ENCODE measurements around the gene CALCOCO1. TPM values are rescaled to one million over a fixed set of nuclear protein-coding genes. Genes with fewer than 3 reads are reported as not detected.
"Not testable (repeated sequence)": the region's sequence is repeated elsewhere in the genome, so short reads cannot be mapped to it uniquely, and the experiment has no call there.

Gene CALCOCO1
- total and polyA plus RNA-seq, 2 experiments from 2014 or later = 155 to 243 TPM

GRCh38 chr12:53722450-53723041, 4.7 kb downstream of the CALCOCO1 start:
- Histone ChIP-seq H3K27ac (no peak overlapping the region), H3K4me1 (ENCODE audit: insufficient read depth) (peaks cover 8% of the 10 kb centered on the region), H3K36me3 (ENCODE audit: low read depth) (peaks cover 51% of the 10 kb centered on the region)

GRCh38 chr12:53720946-53721345, 6.3 kb downstream of the CALCOCO1 start:
- Histone ChIP-seq H3K9ac (no peak overlapping the region), H3K4me3 (no peak overlapping the region), H3K4me2 (ENCODE audit: unreplicated experiment) (no peak overlapping the region), H3K36me3 (ENCODE audit: low read depth) (peaks cover 61% of the 10 kb centered on the region), H3K9me3 (ENCODE audit: low read depth) (no peaks in the 10 kb centered on the region), H4K20me1 (ENCODE audit: insufficient read depth) (no peaks in the 10 kb centered on the region), H3K4me1 (ENCODE audit: insufficient read depth) (peaks cover 8% of the 10 kb centered on the region), H3K27ac (no peak overlapping the region), H3K27me3 (replicated peaks; ENCODE audit: insufficient read depth) (no peaks in the 10 kb centered on the region), H3K9me2 (ENCODE audit: insufficient read depth) (no peaks in the 10 kb centered on the region), H3K79me2 (ENCODE audit: insufficient read depth) (peaks cover 20% of the 10 kb centered on the region), H2AFZ (no peak overlapping the region), H3F3A (ENCODE audit: insufficient read depth) (no peaks in the 10 kb centered on the region)
- TF ChIP-seq EZH2phosphoT487 (IDR thresholded peaks at IDR 0.05; ENCODE audit: insufficient read depth, low read depth) (no peak), EZH2 (IDR thresholded peaks at IDR 0.05; ENCODE audit: insufficient read depth, poor library complexity, severe bottlenecking) (no peak)
- no peak for DNase-seq
- WGBS, 2 experiments (ENCODE audit: low coverage in 1 of 2, low lambda C conversion rate in 2 of 2, missing lambda C conversion rate in 2 of 2) = 61 to 73% methylated on average over 1 of the region's 1 CpG
- in situ Hi-C loops (cut with MboI) = no loop called here

More at GRCh38 chr12:53722450-53723041, 4.7 kb downstream of the CALCOCO1 start:
- H3K27me3 ChIP-seq (replicated peaks; ENCODE audit: insufficient read depth) = no peaks in the 10 kb centered on the region
- H3K9me3 ChIP-seq (ENCODE audit: low read depth) = no peaks in the 10 kb centered on the region
- in situ Hi-C loops (cut with MboI) = no loop called here
- DNase-seq = no peak
- H3F3A ChIP-seq (ENCODE audit: insufficient read depth) = no peaks in the 10 kb centered on the region
- H3K79me2 ChIP-seq (ENCODE audit: insufficient read depth) = peaks cover 33% of the 10 kb centered on the region
- no peak overlapping the region for H3K4me3 ChIP-seq
- no peak for TF ChIP-seq EZH2phosphoT487 (IDR thresholded peaks at IDR 0.05; ENCODE audit: insufficient read depth, low read depth)
- no peak for TF ChIP-seq EZH2 (IDR thresholded peaks at IDR 0.05; ENCODE audit: insufficient read depth, poor library complexity, severe bottlenecking)
- WGBS, 2 experiments (ENCODE audit: low coverage in 1 of 2, low lambda C conversion rate in 2 of 2, missing lambda C conversion rate in 2 of 2) = 87 to 91% methylated on average over 3 of the region's 3 CpGs
- no peak overlapping the region for H3K9ac ChIP-seq
- H3K9me2 ChIP-seq (ENCODE audit: insufficient read depth) = no peaks in the 10 kb centered on the region
- H4K20me1 ChIP-seq (ENCODE audit: insufficient read depth) = no peaks in the 10 kb centered on the region
- H3K4me2 ChIP-seq (ENCODE audit: unreplicated experiment) = no peak overlapping the region
- H2AFZ ChIP-seq = no peak overlapping the region

GRCh38 chr12:53719649-53720048, 7.6 kb downstream of the CALCOCO1 start:
- TF ChIP-seq EZH2 (IDR thresholded peaks at IDR 0.05; ENCODE audit: insufficient read depth, poor library complexity, severe bottlenecking) = no peak
- no peak for TF ChIP-seq EZH2phosphoT487 (IDR thresholded peaks at IDR 0.05; ENCODE audit: insufficient read depth, low read depth)
- H3F3A ChIP-seq (ENCODE audit: insufficient read depth) = no peaks in the 10 kb centered on the region
- H3K4me2 ChIP-seq (ENCODE audit: unreplicated experiment) = no peak overlapping the region
- in situ Hi-C loops (cut with MboI) = no loop called here
- peaks cover 8% of the 10 kb centered on the region; the same call in 1 of the 2 replicates for H3K79me2 ChIP-seq (ENCODE audit: insufficient read depth)
- H2AFZ ChIP-seq = no peak overlapping the region
- no peaks in the 10 kb centered on the region for H3K9me3 ChIP-seq (ENCODE audit: low read depth)
- H3K27ac ChIP-seq = no peak overlapping the region
- H4K20me1 ChIP-seq (ENCODE audit: insufficient read depth) = no peaks in the 10 kb centered on the region
- DNase-seq = no peak
- H3K27me3 ChIP-seq (replicated peaks; ENCODE audit: insufficient read depth) = no peaks in the 10 kb centered on the region
- no peak overlapping the region for H3K9ac ChIP-seq
- no peaks in the 10 kb centered on the region for H3K4me1 ChIP-seq (ENCODE audit: insufficient read depth)
- 73 to 74% methylated on average over 2 of the region's 2 CpGs for WGBS, 2 experiments (ENCODE audit: low coverage in 1 of 2, low lambda C conversion rate in 2 of 2, missing lambda C conversion rate in 2 of 2)
- no peaks in the 10 kb centered on the region for H3K9me2 ChIP-seq (ENCODE audit: insufficient read depth)
- H3K4me3 ChIP-seq = no peak overlapping the region
- H3K36me3 ChIP-seq (ENCODE audit: low read depth) = peaks cover 70% of the 10 kb centered on the region

GRCh38 chr12:53718567-53718966, 8.7 kb downstream of the CALCOCO1 start:
- H3K36me3 ChIP-seq (ENCODE audit: low read depth) = peaks cover 67% of the 10 kb centered on the region
- in situ Hi-C loops (cut with MboI); H3K27me3 ChIP-seq (replicated peaks; ENCODE audit: insufficient read depth); H3K27ac ChIP-seq; H3K4me3 ChIP-seq; DNase-seq; H4K20me1 ChIP-seq (ENCODE audit: insufficient read depth); H3F3A ChIP-seq (ENCODE audit: insufficient read depth); H3K79me2 ChIP-seq (ENCODE audit: insufficient read depth); H3K9me3 ChIP-seq (ENCODE audit: low read depth); H3K9me2 ChIP-seq (ENCODE audit: insufficient read depth); H3K4me1 ChIP-seq (ENCODE audit: insufficient read depth); H3K9ac ChIP-seq; H2AFZ ChIP-seq; H3K4me2 ChIP-seq (ENCODE audit: unreplicated experiment): not testable (repeated sequence)
- WGBS, 2 experiments (ENCODE audit: low coverage in 1 of 2, low lambda C conversion rate in 2 of 2, missing lambda C conversion rate in 2 of 2) = 84 to 94% methylated on average over 6 of the region's 6 CpGs

GRCh38 chr12:53717319-53717718, 9.9 kb downstream of the CALCOCO1 start:
- Histone ChIP-seq H3K27ac (no peak overlapping the region), H4K20me1 (ENCODE audit: insufficient read depth) (no peaks in the 10 kb centered on the region), H3K4me2 (ENCODE audit: unreplicated experiment) (no peak overlapping the region), H3K4me3 (no peak overlapping the region), H3K79me2 (ENCODE audit: insufficient read depth) (no peaks in the 10 kb centered on the region), H3K9me3 (ENCODE audit: low read depth) (no peaks in the 10 kb centered on the region), H3K36me3 (ENCODE audit: low read depth) (peaks cover 58% of the 10 kb centered on the region), H3K4me1 (ENCODE audit: insufficient read depth) (no peaks in the 10 kb centered on the region), H2AFZ (no peak overlapping the region), H3K9me2 (ENCODE audit: insufficient read depth) (no peaks in the 10 kb centered on the region), H3K27me3 (replicated peaks; ENCODE audit: insufficient read depth) (no peaks in the 10 kb centered on the region), H3F3A (ENCODE audit: insufficient read depth) (no peaks in the 10 kb centered on the region), H3K9ac (no peak overlapping the region)
- no peak for DNase-seq
- WGBS, 2 experiments (ENCODE audit: low coverage in 1 of 2, low lambda C conversion rate in 2 of 2, missing lambda C conversion rate in 2 of 2) = 87 to 91% methylated on average over 5 of the region's 5 CpGs
- in situ Hi-C loops (cut with MboI) = no loop called here
- TF ChIP-seq EZH2phosphoT487 (IDR thresholded peaks at IDR 0.05; ENCODE audit: insufficient read depth, low read depth) (no peak), EZH2 (IDR thresholded peaks at IDR 0.05; ENCODE audit: insufficient read depth, poor library complexity, severe bottlenecking) (no peak)
